Stomach (tissue), 4 donors: ENCODE measurements around the gene NTPCR.

Experiments used
- EP300 ChIP-seq: sonication (generic); formaldehyde crosslinking; IDR thresholded peaks from one replicate; pipeline ENCODE4 v1.6.1; 2017; ENCODE audit warnings: antibody characterized with exemption
- TF ChIP-seq, protein P1 (sequence below), 7 experiments: fragments of 450-650 bp in 4 of 7; fragments of 200-600 bp in 3 of 7; sonication (generic) in 3 of 7; IDR thresholded peaks; one replicate each; pipeline ENCODE4 v1.5.1; 2016 to 2019; ENCODE audit warnings: antibody characterized with exemption in 7 of 7, control low read depth in 2 of 7, mild to moderate bottlenecking in 1 of 7

GRCh38 chr1:232927830-232928505 is 22.4 kb upstream of the NTPCR start:
- TF ChIP-seq, protein P1, sequence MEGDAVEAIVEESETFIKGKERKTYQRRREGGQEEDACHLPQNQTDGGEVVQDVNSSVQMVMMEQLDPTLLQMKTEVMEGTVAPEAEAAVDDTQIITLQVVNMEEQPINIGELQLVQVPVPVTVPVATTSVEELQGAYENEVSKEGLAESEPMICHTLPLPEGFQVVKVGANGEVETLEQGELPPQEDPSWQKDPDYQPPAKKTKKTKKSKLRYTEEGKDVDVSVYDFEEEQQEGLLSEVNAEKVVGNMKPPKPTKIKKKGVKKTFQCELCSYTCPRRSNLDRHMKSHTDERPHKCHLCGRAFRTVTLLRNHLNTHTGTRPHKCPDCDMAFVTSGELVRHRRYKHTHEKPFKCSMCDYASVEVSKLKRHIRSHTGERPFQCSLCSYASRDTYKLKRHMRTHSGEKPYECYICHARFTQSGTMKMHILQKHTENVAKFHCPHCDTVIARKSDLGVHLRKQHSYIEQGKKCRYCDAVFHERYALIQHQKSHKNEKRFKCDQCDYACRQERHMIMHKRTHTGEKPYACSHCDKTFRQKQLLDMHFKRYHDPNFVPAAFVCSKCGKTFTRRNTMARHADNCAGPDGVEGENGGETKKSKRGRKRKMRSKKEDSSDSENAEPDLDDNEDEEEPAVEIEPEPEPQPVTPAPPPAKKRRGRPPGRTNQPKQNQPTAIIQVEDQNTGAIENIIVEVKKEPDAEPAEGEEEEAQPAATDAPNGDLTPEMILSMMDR (IDR thresholded peaks at IDR 0.05), result no peak
- no peak for TF ChIP-seq EP300
